Activated T-cell treated with anti-CD3 and anti-CD28 coated beads, Interleukin-2, amount 50 U/mL, for 72 hours (primary cell): ENCODE measurements around the gene PHACTR1. TPM values are rescaled to one million over a fixed set of nuclear protein-coding genes. Genes with fewer than 3 reads are reported as not detected.

Experiments
- ATAC-seq, 2 donors: fragments of 150-1000 bp; cut with Tn5 transposase; replicated peaks in 1 of 2; 2 replicates each; pipeline ENCODE4 v1.10.0; 2021; ENCODE audit warnings: moderate library complexity in 2 of 2, mild to moderate bottlenecking in 1 of 2
- DNase-seq, 2 donors: peaks; one replicate each; pipeline ENCODE4 v3.0.0; 2021 to 2022; ENCODE audit warnings: mixed read lengths in 1 of 2
- H3K27ac Mint-ChIP-seq: one replicate; pipeline ENCODE4 v1.8.0; 2022; ENCODE audit warnings: mild to moderate bottlenecking, moderate library complexity, mixed read lengths
- H3K27me3 Mint-ChIP-seq: one replicate; pipeline ENCODE4 v1.8.0; 2022; ENCODE audit warnings: low read depth, mixed read lengths
- H3K36me3 Mint-ChIP-seq, 2 donors: one replicate each; pipeline ENCODE4 v1.8.0; 2022; ENCODE audit warnings: mixed read lengths in 2 of 2, mild to moderate bottlenecking in 1 of 2; ENCODE audit not compliant: insufficient read depth in 2 of 2
- H3K4me1 Mint-ChIP-seq: one replicate; pipeline ENCODE4 v1.8.0; 2022; ENCODE audit warnings: low read depth, mixed read lengths
- H3K4me3 Mint-ChIP-seq, 2 donors: one replicate each; pipeline ENCODE4 v1.8.0; 2022; ENCODE audit warnings: mild to moderate bottlenecking in 2 of 2, mixed read lengths in 2 of 2, moderate library complexity in 2 of 2
- H3K9me3 Mint-ChIP-seq, 2 donors: one replicate each; pipeline ENCODE4 v1.8.0; 2022; ENCODE audit warnings: mixed read lengths in 2 of 2
- total RNA-seq, 2 donors: library from RNA; stranded (reverse); gene quantifications; one replicate each; pipeline ENCODE4 v1.2.3, GENCODE V29; 2022

The PHACTR1 gene
- total RNA-seq, 2 donors from 2014 or later: 0.05 to 0.16 TPM

GRCh38 chr6:13189710-13190109 is 473.1 kb downstream of the PHACTR1 start:
- no peak for ATAC-seq
- DNase-seq: no peak
- Mint-ChIP-seq H3K27ac (no peak overlapping the region), H3K4me1 (no peaks in the 10 kb centered on the region), H3K4me3 (no peak overlapping the region), H3K27me3 (peaks cover 15% of the 10 kb centered on the region), H3K9me3 (no peaks in the 10 kb centered on the region), H3K36me3 (no peaks in the 10 kb centered on the region)

GRCh38 chr6:13190376-13190775 is 473.8 kb downstream of the PHACTR1 start:
- no peak for ATAC-seq
- H3K4me1 Mint-ChIP-seq: no peaks in the 10 kb centered on the region
- DNase-seq: no peak
- H3K9me3 Mint-ChIP-seq: no peaks in the 10 kb centered on the region
- no peak overlapping the region for H3K4me3 Mint-ChIP-seq
- H3K27ac Mint-ChIP-seq: no peak overlapping the region
- no peaks in the 10 kb centered on the region for H3K36me3 Mint-ChIP-seq
- peaks cover 15% of the 10 kb centered on the region for H3K27me3 Mint-ChIP-seq

- no peaks in the 10 kb centered on the region for H3K4me1 Mint-ChIP-seq
- DNase-seq: no peak
- H3K27ac Mint-ChIP-seq: no peak overlapping the region
- peaks cover 15% of the 10 kb centered on the region for H3K27me3 Mint-ChIP-seq
- H3K36me3 Mint-ChIP-seq: no peaks in the 10 kb centered on the region
- no peak overlapping the region for H3K4me3 Mint-ChIP-seq
- no peaks in the 10 kb centered on the region for H3K9me3 Mint-ChIP-seq
- ATAC-seq: no peak
These were observed 474.9 kb downstream of the PHACTR1 start for GRCh38 chr6:13191461-13191860.

- Mint-ChIP-seq H3K36me3 (no peaks in the 10 kb centered on the region), H3K27ac (no peak overlapping the region), H3K27me3 (peaks cover 15% of the 10 kb centered on the region), H3K9me3 (no peaks in the 10 kb centered on the region), H3K4me1 (no peaks in the 10 kb centered on the region), H3K4me3 (no peak overlapping the region)
- ATAC-seq (no peak), DNase-seq (peak; percentile 23 to 26)
These were observed 478.3 kb downstream of the PHACTR1 start for GRCh38 chr6:13194852-13195251.

GRCh38 chr6:13195803-13196202 is 479.2 kb downstream of the PHACTR1 start:
- DNase-seq: no peak
- Mint-ChIP-seq H3K4me3 (no peak overlapping the region), H3K36me3 (no peaks in the 10 kb centered on the region), H3K9me3 (no peaks in the 10 kb centered on the region), H3K4me1 (no peaks in the 10 kb centered on the region), H3K27me3 (peaks cover 14% of the 10 kb centered on the region), H3K27ac (no peak overlapping the region)
- no peak for ATAC-seq

- no peaks in the 10 kb centered on the region for H3K27me3 Mint-ChIP-seq
- H3K27ac Mint-ChIP-seq: no peak overlapping the region
- H3K4me3 Mint-ChIP-seq: no peak overlapping the region
- no peaks in the 10 kb centered on the region for H3K36me3 Mint-ChIP-seq
- ATAC-seq (no peak), DNase-seq (no peak)
- H3K4me1 Mint-ChIP-seq: no peaks in the 10 kb centered on the region
- no peaks in the 10 kb centered on the region for H3K9me3 Mint-ChIP-seq
These were observed 481.6 kb downstream of the PHACTR1 start for GRCh38 chr6:13198168-13198567.

GRCh38 chr6:13201336-13201735 is 484.8 kb downstream of the PHACTR1 start:
- no peak for DNase-seq
- Mint-ChIP-seq H3K9me3 (no peaks in the 10 kb centered on the region), H3K4me3 (no peak overlapping the region), H3K27me3 (no peaks in the 10 kb centered on the region), H3K36me3 (no peaks in the 10 kb centered on the region), H3K27ac (no peak overlapping the region), H3K4me1 (no peaks in the 10 kb centered on the region)
- no peak for ATAC-seq

- no peaks in the 10 kb centered on the region for H3K9me3 Mint-ChIP-seq
- no peaks in the 10 kb centered on the region for H3K27me3 Mint-ChIP-seq
- H3K4me1 Mint-ChIP-seq: no peaks in the 10 kb centered on the region
- no peak overlapping the region for H3K27ac Mint-ChIP-seq
- no peak for ATAC-seq
- DNase-seq: no peak
- no peak overlapping the region for H3K4me3 Mint-ChIP-seq
- no peaks in the 10 kb centered on the region for H3K36me3 Mint-ChIP-seq
These were observed 486.6 kb downstream of the PHACTR1 start for GRCh38 chr6:13203145-13203544.

- no peak overlapping the region for H3K4me3 Mint-ChIP-seq
- DNase-seq (no peak), ATAC-seq (no peak)
- no peaks in the 10 kb centered on the region for H3K4me1 Mint-ChIP-seq
- no peak overlapping the region for H3K27ac Mint-ChIP-seq
- H3K9me3 Mint-ChIP-seq: no peaks in the 10 kb centered on the region
- no peaks in the 10 kb centered on the region for H3K36me3 Mint-ChIP-seq
- no peaks in the 10 kb centered on the region for H3K27me3 Mint-ChIP-seq
These were observed 488.5 kb downstream of the PHACTR1 start for GRCh38 chr6:13205106-13205505.

- Mint-ChIP-seq H3K4me3 (no peak overlapping the region), H3K9me3 (no peaks in the 10 kb centered on the region), H3K4me1 (no peaks in the 10 kb centered on the region), H3K27me3 (no peaks in the 10 kb centered on the region), H3K36me3 (no peaks in the 10 kb centered on the region), H3K27ac (no peak overlapping the region)
- ATAC-seq (no peak), DNase-seq (no peak)
These were observed 495.5 kb downstream of the PHACTR1 start for GRCh38 chr6:13212096-13212495.

GRCh38 chr6:13212538-13212937 is 496.0 kb downstream of the PHACTR1 start:
- H3K27ac Mint-ChIP-seq: no peak overlapping the region
- H3K36me3 Mint-ChIP-seq: no peaks in the 10 kb centered on the region
- DNase-seq (no peak), ATAC-seq (no peak)
- no peaks in the 10 kb centered on the region for H3K27me3 Mint-ChIP-seq
- H3K4me3 Mint-ChIP-seq: no peak overlapping the region
- H3K4me1 Mint-ChIP-seq: no peaks in the 10 kb centered on the region
- H3K9me3 Mint-ChIP-seq: no peaks in the 10 kb centered on the region

- Mint-ChIP-seq H3K36me3 (no peaks in the 10 kb centered on the region), H3K9me3 (no peaks in the 10 kb centered on the region), H3K27ac (no peak overlapping the region), H3K4me3 (no peak overlapping the region), H3K27me3 (no peaks in the 10 kb centered on the region), H3K4me1 (no peaks in the 10 kb centered on the region)
- ATAC-seq (no peak), DNase-seq (no peak)
These were observed 498.8 kb downstream of the PHACTR1 start for GRCh38 chr6:13215390-13215789.

- ATAC-seq (no peak), DNase-seq (no peak)
- Mint-ChIP-seq H3K36me3 (no peaks in the 10 kb centered on the region), H3K27me3 (no peaks in the 10 kb centered on the region), H3K4me3 (no peak overlapping the region), H3K9me3 (no peaks in the 10 kb centered on the region), H3K4me1 (no peaks in the 10 kb centered on the region), H3K27ac (no peak overlapping the region)
These were observed 499.9 kb downstream of the PHACTR1 start for GRCh38 chr6:13216236-13217014.

- Mint-ChIP-seq H3K4me1 (no peaks in the 10 kb centered on the region), H3K9me3 (no peaks in the 10 kb centered on the region), H3K27ac (no peak overlapping the region), H3K36me3 (no peaks in the 10 kb centered on the region), H3K27me3 (no peaks in the 10 kb centered on the region), H3K4me3 (no peak overlapping the region)
- no peak for ATAC-seq
- no peak for DNase-seq
These were observed 500.8 kb downstream of the PHACTR1 start for GRCh38 chr6:13217206-13217905.
